Rectal smooth muscle tissue (tissue), 1 donor: ENCODE results near the gene EXD3.
A peak's percentile ranks its signal among the peaks of the same experiment; 100 is the strongest.

Source experiments
- H3K27ac ChIP-seq: one replicate; pipeline ENCODE4 v1.7.0; 2013; ENCODE audit warnings: low read depth, low read length, inconsistent platforms
- H3K27me3 ChIP-seq: one replicate; pipeline ENCODE4 v1.7.0; 2013; ENCODE audit warnings: low read length; ENCODE audit not compliant: control insufficient read depth, insufficient read depth
- H3K36me3 ChIP-seq: one replicate; pipeline ENCODE4 v1.7.0; 2013; ENCODE audit warnings: low read length; ENCODE audit not compliant: control insufficient read depth, insufficient read depth
- H3K4me1 ChIP-seq: one replicate; pipeline ENCODE4 v1.7.0; 2013; ENCODE audit warnings: low read length; ENCODE audit not compliant: control insufficient read depth, insufficient read depth
- H3K4me3 ChIP-seq: one replicate; pipeline ENCODE4 v1.7.0; 2013; ENCODE audit warnings: low read length
- H3K9ac ChIP-seq: one replicate; pipeline ENCODE4 v1.7.0; 2013; ENCODE audit warnings: low read length

Gene EXD3

GRCh38 chr9:137279741-137280473, 143.1 kb downstream of the EXD3 start:
- Histone ChIP-seq H3K36me3 (peaks cover 3% of the 10 kb centered on the region), H3K9ac (no peak overlapping the region), H3K27ac (no peak overlapping the region), H3K27me3 (no peaks in the 10 kb centered on the region), H3K4me3 (no peak overlapping the region), H3K4me1 (peaks cover 5% of the 10 kb centered on the region)

- no peaks in the 10 kb centered on the region for H3K27me3 ChIP-seq
- peak overlapping the region; percentile 72 for H3K4me3 ChIP-seq
- no peak overlapping the region for H3K27ac ChIP-seq
Measured at GRCh38 chr9:137278721-137279711, 143.9 kb downstream of the EXD3 start.

GRCh38 chr9:137278061-137278701, 144.8 kb downstream of the EXD3 start:
- Histone ChIP-seq H3K27me3 (no peaks in the 10 kb centered on the region), H3K36me3 (peaks cover 7% of the 10 kb centered on the region), H3K4me1 (peaks cover 5% of the 10 kb centered on the region), H3K9ac (peak overlapping the region; percentile 88), H3K4me3 (peak overlapping the region; percentile 72), H3K27ac (no peak overlapping the region)

More at GRCh38 chr9:137278721-137279711, 143.9 kb downstream of the EXD3 start:
- Histone ChIP-seq H3K4me1 (peaks cover 5% of the 10 kb centered on the region), H3K36me3 (peaks cover 4% of the 10 kb centered on the region), H3K9ac (no peak overlapping the region)

GRCh38 chr9:137277329-137278041, 145.5 kb downstream of the EXD3 start, which contains the start of gene TOR4A:
Gene TOR4A (plus strand): TSS chr9:137277726. CDS start chr9:137278690, 964 bp downstream.
- Histone ChIP-seq H3K36me3 (peaks cover 12% of the 10 kb centered on the region), H3K9ac (peak within 1 kb of the TSS; percentile 88), H3K27ac (peak within 1 kb of the TSS; percentile 24), H3K4me3 (peak within 1 kb of the TSS; percentile 72), H3K27me3 (no peaks in the 10 kb centered on the region), H3K4me1 (peaks cover 5% of the 10 kb centered on the region)

- H3K27ac ChIP-seq = peak overlapping the region; percentile 24
- peaks cover 5% of the 10 kb centered on the region for H3K4me1 ChIP-seq
- H3K27me3 ChIP-seq = no peaks in the 10 kb centered on the region
- H3K36me3 ChIP-seq = peaks cover 18% of the 10 kb centered on the region
- peak overlapping the region; percentile 72 for H3K4me3 ChIP-seq
- no peak overlapping the region for H3K9ac ChIP-seq
Measured at GRCh38 chr9:137276473-137277328, 146.3 kb downstream of the EXD3 start.

DNA sequence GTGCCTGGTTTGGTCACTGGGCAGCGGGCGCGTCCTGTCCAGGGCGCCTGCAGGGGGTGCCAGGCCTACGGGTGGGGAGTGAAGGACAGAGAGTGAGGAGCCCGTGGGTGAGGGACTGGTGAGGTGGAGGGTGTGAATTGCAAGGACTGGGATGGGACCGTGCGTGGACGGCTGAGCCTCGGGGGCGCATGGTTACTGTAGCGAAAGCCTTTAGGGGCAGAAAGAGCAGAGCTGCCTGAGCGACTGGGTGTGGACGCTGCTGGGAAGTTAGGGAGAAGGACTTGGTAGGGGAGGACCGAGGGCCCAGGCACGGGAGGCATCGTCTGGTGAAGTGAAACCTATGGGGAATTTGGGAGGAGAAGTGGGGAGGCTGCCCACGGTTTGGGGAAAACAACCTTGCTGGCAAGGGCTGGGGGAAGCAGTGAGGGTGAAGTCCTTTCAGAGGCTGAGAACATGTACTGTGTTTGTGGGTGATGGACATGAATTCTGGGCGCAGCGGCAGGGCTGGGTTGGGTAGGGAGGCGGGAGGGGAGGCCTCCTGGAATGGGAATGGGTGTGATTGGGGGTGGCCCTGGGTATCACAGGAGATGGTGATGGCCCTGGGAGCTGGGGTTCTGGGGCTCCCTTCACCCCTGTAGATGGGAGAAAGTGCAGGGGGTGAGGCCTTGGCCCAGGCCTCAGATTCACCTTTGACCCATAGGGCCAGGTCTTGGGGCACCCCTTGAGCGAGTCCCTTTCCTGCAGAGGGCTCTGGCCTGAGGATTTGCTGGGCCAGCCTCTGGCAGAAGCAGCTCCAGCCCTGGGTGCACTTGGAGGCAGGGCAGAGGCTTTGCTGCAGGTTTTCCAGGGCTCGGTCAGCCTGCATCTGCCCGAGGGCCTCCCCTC, 147.1 kb downstream of the EXD3 start:
- Histone ChIP-seq H3K27ac (no peak overlapping the region), H3K9ac (no peak overlapping the region), H3K4me3 (no peak overlapping the region), H3K4me1 (peaks cover 5% of the 10 kb centered on the region), H3K27me3 (no peaks in the 10 kb centered on the region), H3K36me3 (peaks cover 20% of the 10 kb centered on the region)

DNA sequence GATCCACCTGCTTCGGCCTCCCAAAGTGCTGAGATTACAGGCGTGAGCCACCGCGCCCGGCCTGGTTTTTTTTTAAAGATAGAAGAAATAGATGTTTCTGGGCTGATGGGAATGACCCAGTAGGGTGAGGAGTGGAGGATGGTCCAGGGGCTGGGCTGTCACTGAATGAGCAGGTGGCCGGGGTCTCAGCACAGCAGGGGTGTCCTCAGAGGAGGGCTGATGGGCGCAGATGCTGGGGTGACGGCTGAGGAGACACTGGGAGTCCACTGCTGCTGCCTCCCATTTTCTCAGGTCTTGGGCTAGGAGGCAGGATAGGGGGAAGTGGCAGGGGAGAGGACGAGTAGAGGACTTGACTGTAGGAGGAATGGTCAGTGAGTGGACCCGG, 147.8 kb downstream of the EXD3 start:
- no peak overlapping the region for H3K4me3 ChIP-seq
- H3K27me3 ChIP-seq = no peaks in the 10 kb centered on the region
- no peak overlapping the region for H3K9ac ChIP-seq
- peaks cover 5% of the 10 kb centered on the region for H3K4me1 ChIP-seq
- peaks cover 22% of the 10 kb centered on the region for H3K36me3 ChIP-seq
- H3K27ac ChIP-seq = no peak overlapping the region

GRCh38 chr9:137273611-137274320, 149.2 kb downstream of the EXD3 start:
- H3K27me3 ChIP-seq = no peaks in the 10 kb centered on the region
- H3K27ac ChIP-seq = no peak overlapping the region
- H3K9ac ChIP-seq = no peak overlapping the region
- H3K4me3 ChIP-seq = no peak overlapping the region
- peaks cover 12% of the 10 kb centered on the region for H3K4me1 ChIP-seq
- peaks cover 22% of the 10 kb centered on the region for H3K36me3 ChIP-seq

DNA sequence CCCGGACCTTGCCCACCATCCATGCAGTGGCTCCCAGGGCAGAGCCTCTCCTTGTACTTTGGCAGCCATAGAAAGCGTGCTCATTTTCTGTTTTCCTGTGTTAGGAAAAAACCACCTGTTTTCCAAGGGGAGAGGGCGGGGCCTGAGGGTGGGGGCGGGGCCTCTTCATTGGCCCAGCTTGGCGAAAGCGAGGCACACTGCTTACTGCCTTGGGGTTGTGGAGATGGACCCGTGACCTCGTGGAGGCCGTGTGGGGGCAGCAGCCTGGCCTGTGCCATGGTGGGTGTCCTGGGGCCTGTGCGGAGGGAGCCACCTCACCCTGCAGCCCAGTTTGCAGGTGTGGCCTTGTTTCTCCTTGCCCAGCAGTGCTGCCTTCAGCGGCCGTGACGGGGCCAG, 149.9 kb downstream of the EXD3 start:
- peaks cover 14% of the 10 kb centered on the region for H3K4me1 ChIP-seq
- peaks cover 25% of the 10 kb centered on the region for H3K36me3 ChIP-seq
- no peak overlapping the region for H3K4me3 ChIP-seq
- no peak overlapping the region for H3K27ac ChIP-seq
- H3K27me3 ChIP-seq = no peaks in the 10 kb centered on the region
- H3K9ac ChIP-seq = no peak overlapping the region
